SK-N-SH (cell line): ENCODE measurements around the gene UTP11. TPM values are rescaled to one million over a fixed set of nuclear protein-coding genes. Genes with fewer than 3 reads are reported as not detected.

Experiments
- CTCF ChIA-PET: fragments of 300-600, 350-600 bp; formaldehyde crosslinking; extraction: SDS; loops from one replicate; lab custom pipeline; 2021; lab: Yijun Ruan, JAX
- POLR2A ChIA-PET: fragments of 350-600 bp; sonication (Branson Sonifier 250); formaldehyde crosslinking; extraction: SDS; loops from one replicate; lab custom pipeline; 2020; ENCODE audit warnings: antibody characterized with exemption, inconsistent platforms; lab: Yijun Ruan, JAX
- DNase-seq: peaks from one replicate; pipeline ENCODE4 v3.0.0; 2012
- H2AFZ ChIP-seq: fragments of 200-600 bp; sonication (generic); 2 replicates; pipeline ENCODE4 v1.8.1; 2016; ENCODE audit warnings: antibody characterized with exemption, mild to moderate bottlenecking, low read depth
- H3F3A ChIP-seq: fragments of 200-600 bp; sonication (generic); replicated peaks from 2 replicates; pipeline ENCODE3; 2016; ENCODE audit warnings: antibody characterized with exemption, mild to moderate bottlenecking; ENCODE audit not compliant: insufficient read depth
- H3K27ac ChIP-seq, 2 experiments: fragments of 200-500 bp in 1 of 2; fragments of 200-600 bp in 1 of 2; sonication (Bioruptor generic) in 1 of 2; sonication (generic), shearing (Covaris generic) in 1 of 2; 2 replicates each; pipeline versions ENCODE4 v1.5.1 to v1.6.1; 2014 to 2016; ENCODE audit warnings: low read depth in 2 of 2, inconsistent platforms in 1 of 2, low read length in 1 of 2, mild to moderate bottlenecking in 1 of 2, mixed read lengths in 1 of 2
- H3K27me3 ChIP-seq: fragments of 200-600 bp; sonication (generic), shearing (Covaris generic); 2 replicates; pipeline ENCODE4 v1.6.1; 2016; ENCODE audit warnings: mixed run types; ENCODE audit not compliant: insufficient read depth
- H3K36me3 ChIP-seq, 2 experiments: fragments of 200-500 bp in 1 of 2; fragments of 200-600 bp in 1 of 2; sonication (Bioruptor generic) in 1 of 2; sonication (generic) in 1 of 2; replicated peaks in 1 of 2; 2 replicates each; pipeline versions ENCODE3 to v1.5.1; 2014 to 2016; ENCODE audit warnings: low read length in 1 of 2, mild to moderate bottlenecking in 1 of 2; ENCODE audit not compliant: insufficient read depth in 2 of 2, control insufficient read depth in 1 of 2
- H3K4me1 ChIP-seq, 2 experiments: fragments of 200-500 bp in 1 of 2; fragments of 200-600 bp in 1 of 2; sonication (Bioruptor generic) in 1 of 2; sonication (generic), shearing (Covaris generic) in 1 of 2; 2 replicates each; pipeline versions ENCODE4 v1.5.1 to v1.6.1; 2014 to 2016; ENCODE audit warnings: low read depth in 1 of 2, low read length in 1 of 2, mixed run types in 1 of 2; ENCODE audit not compliant: insufficient read depth in 2 of 2, control insufficient read depth in 1 of 2
- H3K4me2 ChIP-seq: fragments of 200-600 bp; sonication (generic), shearing (Covaris generic); 2 replicates; pipeline ENCODE4 v1.6.1; 2017; ENCODE audit warnings: mixed run types
- H3K4me3 ChIP-seq, 2 experiments: fragments of 200-500 bp in 1 of 2; fragments of 200-600 bp in 1 of 2; sonication (Bioruptor generic) in 1 of 2; sonication (generic), shearing (Covaris generic) in 1 of 2; 2 replicates each; pipeline versions ENCODE4 v1.5.1 to v1.8.1; 2014 to 2016; ENCODE audit warnings: low read depth in 2 of 2, inconsistent platforms in 1 of 2, low read length in 1 of 2, mild to moderate bottlenecking in 1 of 2, mixed read lengths in 1 of 2, moderate library complexity in 1 of 2
- H3K79me2 ChIP-seq: fragments of 200-600 bp; sonication (generic); 2 replicates; pipeline ENCODE4 v1.8.1; 2017; ENCODE audit warnings: mild to moderate bottlenecking; ENCODE audit not compliant: insufficient read depth
- H3K9ac ChIP-seq: fragments of 200-600 bp; sonication (generic); 2 replicates; pipeline ENCODE4 v1.6.1; 2017; ENCODE audit warnings: mixed run types
- H3K9me2 ChIP-seq: fragments of 200-600 bp; sonication (generic); 2 replicates; pipeline ENCODE4 v1.6.1; 2017; ENCODE audit warnings: mixed run types
- H3K9me3 ChIP-seq: fragments of 200-600 bp; sonication (generic); 2 replicates; pipeline ENCODE4 v1.6.1; 2017; ENCODE audit warnings: mixed run types, mild to moderate bottlenecking, moderate library complexity
- H4K20me1 ChIP-seq: fragments of 200-600 bp; sonication (generic); 2 replicates; pipeline ENCODE4 v1.6.1; 2017; ENCODE audit warnings: mild to moderate bottlenecking, mixed run types; ENCODE audit not compliant: insufficient read depth
- EZH2phosphoT487 ChIP-seq: fragments of 200-600 bp; sonication (generic); IDR thresholded peaks from 2 replicates; pipeline ENCODE4 v1.6.1; 2017; ENCODE audit warnings: low read depth, mixed run types, mild to moderate bottlenecking, antibody characterized with exemption, moderate library complexity, borderline replicate concordance
- IRF3 ChIP-seq: fragments of 150-350 bp; IDR thresholded peaks from 2 replicates; pipeline ENCODE4 v1.6.1; 2016; ENCODE audit warnings: mild to moderate bottlenecking, low read depth, low read length
- NRF1 ChIP-seq: IDR thresholded peaks from 2 replicates; pipeline ENCODE4 v1.6.1; 2012; ENCODE audit warnings: low read depth, mild to moderate bottlenecking, low read length
- POLR2AphosphoS5 ChIP-seq: IDR thresholded peaks from 2 replicates; pipeline ENCODE4 v1.6.1; 2012; ENCODE audit warnings: low read depth, low read length
- RCOR1 ChIP-seq: fragments of 150-350 bp; IDR thresholded peaks from 2 replicates; pipeline ENCODE4 v1.6.1; 2017; ENCODE audit warnings: antibody characterized with exemption, low read length
- SMC3 ChIP-seq: IDR thresholded peaks from 2 replicates; pipeline ENCODE4 v1.6.1; 2012; ENCODE audit warnings: low read depth, low read length, improper control_type of control experiment
- TCF12 ChIP-seq: IDR thresholded peaks from 2 replicates; pipeline ENCODE4 v1.4.0; 2012
- YY1 ChIP-seq: IDR thresholded peaks from 2 replicates; pipeline ENCODE4 v1.4.0; 2012; ENCODE audit warnings: low read depth, mild to moderate bottlenecking
- WGBS: methylation state at CpG from one replicate; pipeline ENCODE4 v1.1.6; 2017; ENCODE audit warnings: low lambda C conversion rate; 5-methylcytosine and 5-hydroxymethylcytosine counted together
- polyA plus RNA-seq, 3 experiments: library from polyadenylated mRNA; depleted of rRNA; stranded (reverse); fragments of >200 nt; gene quantifications; 2 replicates each; pipeline ENCODE4 v1.2.3, GENCODE V29; 2012
- TF ChIP-seq, protein P1 (sequence below): fragments of 150-350 bp; IDR thresholded peaks from 2 replicates; pipeline ENCODE4 v1.6.1; 2017; ENCODE audit warnings: antibody characterized with exemption, low read length, low read depth, borderline replicate concordance
- TF ChIP-seq, protein P2 (sequence below): IDR thresholded peaks from 2 replicates; pipeline ENCODE4 v1.4.0; 2012; ENCODE audit warnings: low read depth, borderline replicate concordance
- TF ChIP-seq, protein P3 (sequence below): IDR thresholded peaks from 2 replicates; pipeline ENCODE4; 2012

The UTP11 gene
- polyA plus RNA-seq, 1 of the 3 experiments (the other 2 are of a cell fraction): 26.8 TPM

- TF ChIP-seq, protein P1, sequence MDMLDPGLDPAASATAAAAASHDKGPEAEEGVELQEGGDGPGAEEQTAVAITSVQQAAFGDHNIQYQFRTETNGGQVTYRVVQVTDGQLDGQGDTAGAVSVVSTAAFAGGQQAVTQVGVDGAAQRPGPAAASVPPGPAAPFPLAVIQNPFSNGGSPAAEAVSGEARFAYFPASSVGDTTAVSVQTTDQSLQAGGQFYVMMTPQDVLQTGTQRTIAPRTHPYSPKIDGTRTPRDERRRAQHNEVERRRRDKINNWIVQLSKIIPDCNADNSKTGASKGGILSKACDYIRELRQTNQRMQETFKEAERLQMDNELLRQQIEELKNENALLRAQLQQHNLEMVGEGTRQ: no peak
Observed at GRCh38 chr1:38039331-38040088, 27.0 kb downstream of the UTP11 start (continued).

GRCh38 chr1:38041936-38042834 lies 29.7 kb downstream of the UTP11 start:
- H3K4me3 ChIP-seq: no peak overlapping the region

More at GRCh38 chr1:38041936-38042834, 29.7 kb downstream of the UTP11 start:
- POLR2A ChIA-PET: interaction anchor here (0.7 kb wide), 1 partner anchor 199 kb away, joined by 4 read pairs; no protein-coding TSS in a partner anchor
- H2AFZ ChIP-seq: no peak overlapping the region
- no peaks in the 10 kb centered on the region for H3K9me3 ChIP-seq
- no peak for TF ChIP-seq POLR2AphosphoS5
- TF ChIP-seq EZH2phosphoT487: no peak
- TF ChIP-seq, protein P1: no peak
- no peak for TF ChIP-seq NRF1
- TF ChIP-seq IRF3: no peak
- TF ChIP-seq RCOR1: no peak
- TF ChIP-seq TCF12: no peak
- TF ChIP-seq YY1: no peak
- TF ChIP-seq SMC3: no peak
- TF ChIP-seq, protein P2, sequence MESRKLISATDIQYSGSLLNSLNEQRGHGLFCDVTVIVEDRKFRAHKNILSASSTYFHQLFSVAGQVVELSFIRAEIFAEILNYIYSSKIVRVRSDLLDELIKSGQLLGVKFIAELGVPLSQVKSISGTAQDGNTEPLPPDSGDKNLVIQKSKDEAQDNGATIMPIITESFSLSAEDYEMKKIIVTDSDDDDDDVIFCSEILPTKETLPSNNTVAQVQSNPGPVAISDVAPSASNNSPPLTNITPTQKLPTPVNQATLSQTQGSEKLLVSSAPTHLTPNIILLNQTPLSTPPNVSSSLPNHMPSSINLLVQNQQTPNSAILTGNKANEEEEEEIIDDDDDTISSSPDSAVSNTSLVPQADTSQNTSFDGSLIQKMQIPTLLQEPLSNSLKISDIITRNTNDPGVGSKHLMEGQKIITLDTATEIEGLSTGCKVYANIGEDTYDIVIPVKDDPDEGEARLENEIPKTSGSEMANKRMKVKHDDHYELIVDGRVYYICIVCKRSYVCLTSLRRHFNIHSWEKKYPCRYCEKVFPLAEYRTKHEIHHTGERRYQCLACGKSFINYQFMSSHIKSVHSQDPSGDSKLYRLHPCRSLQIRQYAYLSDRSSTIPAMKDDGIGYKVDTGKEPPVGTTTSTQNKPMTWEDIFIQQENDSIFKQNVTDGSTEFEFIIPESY: no peak
- TF ChIP-seq, protein P3, sequence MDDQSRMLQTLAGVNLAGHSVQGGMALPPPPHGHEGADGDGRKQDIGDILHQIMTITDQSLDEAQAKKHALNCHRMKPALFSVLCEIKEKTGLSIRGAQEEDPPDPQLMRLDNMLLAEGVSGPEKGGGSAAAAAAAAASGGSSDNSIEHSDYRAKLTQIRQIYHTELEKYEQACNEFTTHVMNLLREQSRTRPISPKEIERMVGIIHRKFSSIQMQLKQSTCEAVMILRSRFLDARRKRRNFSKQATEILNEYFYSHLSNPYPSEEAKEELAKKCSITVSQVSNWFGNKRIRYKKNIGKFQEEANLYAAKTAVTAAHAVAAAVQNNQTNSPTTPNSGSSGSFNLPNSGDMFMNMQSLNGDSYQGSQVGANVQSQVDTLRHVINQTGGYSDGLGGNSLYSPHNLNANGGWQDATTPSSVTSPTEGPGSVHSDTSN: no peak
- TF ChIP-seq, all 33 proteins: peak for 0
- Histone ChIP-seq H3K27me3 (peaks cover 42% of the 10 kb centered on the region), H3K79me2 (no peaks in the 10 kb centered on the region), H3K9ac (no peak overlapping the region), H3K4me1 (peaks cover 0 to 5% of the 10 kb centered on the region in 2 experiments; a peak in 2 of 4 replicates), H4K20me1 (no peaks in the 10 kb centered on the region), H3K9me2 (no peaks in the 10 kb centered on the region), H3K4me2 (no peak overlapping the region), H3K27ac (no peak overlapping the region), H3K36me3 (no peaks in the 10 kb centered on the region), H3F3A (no peaks in the 10 kb centered on the region)
- WGBS: 65% methylated on average over 12 of the region's 21 CpGs
- CTCF ChIA-PET: interaction anchor here (0.9 to 5.8 kb wide), 11 partner anchors 11 to 793 kb away, joined by 3 to 20 read pairs (median 5); no protein-coding TSS in a partner anchor
- no peak for DNase-seq
